Ovary (tissue), 9 donors: ENCODE results near the gene ALK. TPM values are rescaled to one million over a fixed set of nuclear protein-coding genes. Genes with fewer than 3 reads are reported as not detected.

Experiments used
- DNase-seq, 5 donors: peaks; one replicate each; pipeline ENCODE4 v3.0.0-alpha.2; 2019 to 2020
- H3K27ac ChIP-seq, 2 donors: fragments of 200-600 bp; one replicate each; pipeline versions ENCODE4 v1.5.1 to v1.8.0; 2019 to 2022
- H3K27me3 ChIP-seq: fragments of 200-600 bp; one replicate; pipeline ENCODE4 v1.8.0; 2022
- H3K36me3 ChIP-seq: fragments of 200-600 bp; sonication (generic); one replicate; pipeline ENCODE4 v1.5.1; 2019
- H3K4me1 ChIP-seq: one replicate; pipeline ENCODE4 v1.8.1; 2013; ENCODE audit warnings: mild to moderate bottlenecking, moderate library complexity; ENCODE audit not compliant: insufficient read depth
- H3K4me3 ChIP-seq: fragments of 200-600 bp; sonication (generic); one replicate; pipeline ENCODE4 v1.5.1; 2017
- H3K9me3 ChIP-seq, 2 donors: fragments of 200-600 bp in 1 of 2; sonication (generic) in 1 of 2; one replicate each; pipeline versions ENCODE4 v1.5.1 to v1.8.1; 2013 to 2019; ENCODE audit warnings: mild to moderate bottlenecking in 1 of 2, moderate library complexity in 1 of 2
- CTCF ChIP-seq, 3 donors: fragments of 450-650 bp in 2 of 3; fragments of 200-600 bp in 1 of 3; IDR thresholded peaks; one replicate each; pipeline versions ENCODE4 v1.5.1 to v1.8.0; 2016 to 2022; ENCODE audit warnings: antibody characterized with exemption in 3 of 3, mild to moderate bottlenecking in 1 of 3
- EP300 ChIP-seq: sonication (generic); formaldehyde crosslinking; IDR thresholded peaks from one replicate; pipeline ENCODE4 v1.6.1; 2017; ENCODE audit warnings: antibody characterized with exemption
- POLR2A ChIP-seq: fragments of 450-650 bp; IDR thresholded peaks from one replicate; pipeline ENCODE4 v1.6.1; 2017; ENCODE audit warnings: antibody characterized with exemption, mild to moderate bottlenecking, moderate library complexity
- WGBS, 3 donors: extraction: QIAGEN DNeasy Blood & Tissue Kit in 1 of 3; methylation state at CpG; one replicate each; pipeline versions ENCODE4 v1.1.5 to v1.1.7; 2013 to 2017; 5-methylcytosine and 5-hydroxymethylcytosine counted together
- intact Hi-C, 4 donors: fragments of 100-400 bp; cut with DNase I; formaldehyde crosslinking; loops; one replicate each; pipeline versions ENCODE4 v1.11.0 to v1.15.1; 2022 to 2023
- polyA plus RNA-seq, 2 donors: library from polyadenylated mRNA; stranded (reverse); fragments of 200-250 nt in 1 of 2; fragments of 350-450 nt in 1 of 2; fragmentation: Illumina TruSeq in 1 of 2; extraction: RNeasy Lipid Tissue Mini Kit (QIAGEN cat#74804) in 1 of 2; gene quantifications; one replicate each; pipeline ENCODE4 v1.2.3, GENCODE V29; 2013 to 2014
- total RNA-seq, 7 donors: library from RNA; depleted of rRNA in 2 of 7; stranded (reverse); fragments of >200 nt in 2 of 7; fragmentation: NEBNext Ultra II Directional in 3 of 7; extraction: Animal tissue kit (Norgen Biotek cat#: 25700) in 3 of 7; gene quantifications; one replicate each; pipeline versions ENCODE4 v1.1.0 to v1.2.4, GENCODE V29; 2016 to 2023
- donor health status: DM: no; HTN: no; CAD: no; lungs with moderate emphysema.
- donor health status: DM: no; HTN: no; CAD: no.
- donor health status: Bipolar disorder and iron deficiency.
- donor health status: DM: yes; HTN: yes; CAD: no.
- donor health status: DM: no; HTN: no; CAD: no.
- donor health status: DM: yes; HTN: yes; CAD: no.

ALK gene
- total and polyA plus RNA-seq, 9 donors: 0.05 to 1.7 (median 0.23) TPM; not detected in 1

- intact Hi-C loops: no loop called here
- no peaks in the 10 kb centered on the region for H3K36me3 ChIP-seq
- no peak overlapping the region for H3K4me3 ChIP-seq
- H3K27ac ChIP-seq: no peak overlapping the region
- H3K4me1 ChIP-seq: peaks cover 4% of the 10 kb centered on the region
- TF ChIP-seq POLR2A (no peak), CTCF (IDR thresholded peaks at IDR 0.05) (no peak), EP300 (no peak)
- no peaks in the 10 kb centered on the region for H3K9me3 ChIP-seq
- DNase-seq: no peak
- no peaks in the 10 kb centered on the region for H3K27me3 ChIP-seq
- WGBS, 3 donors: 67 to 72% (median 68%) methylated on average over 2 of the region's 2 CpGs
Measured at GRCh38 chr2:29731948-29732347, 189.4 kb downstream of the ALK start.

- TF ChIP-seq EP300 (no peak), POLR2A (no peak), CTCF (IDR thresholded peaks at IDR 0.05) (no peak)
- 77 to 80% (median 80%) methylated on average over 7 of the region's 7 CpGs for WGBS, 3 donors
- no peak overlapping the region for H3K4me3 ChIP-seq
- no peaks in the 10 kb centered on the region for H3K36me3 ChIP-seq
- H3K4me1 ChIP-seq: peaks cover 4% of the 10 kb centered on the region
- no peak for DNase-seq
- H3K9me3 ChIP-seq: no peaks in the 10 kb centered on the region
- intact Hi-C loops: no loop called here
- no peaks in the 10 kb centered on the region for H3K27me3 ChIP-seq
- no peak overlapping the region for H3K27ac ChIP-seq
Measured at GRCh38 chr2:29729932-29730331, 191.5 kb downstream of the ALK start.

- intact Hi-C loops: no loop called here
- TF ChIP-seq CTCF (IDR thresholded peaks at IDR 0.05) (no peak), EP300 (no peak), POLR2A (no peak)
- Histone ChIP-seq H3K4me1 (peaks cover 4% of the 10 kb centered on the region), H3K27me3 (no peaks in the 10 kb centered on the region), H3K9me3 (no peaks in the 10 kb centered on the region), H3K4me3 (no peak overlapping the region), H3K36me3 (no peaks in the 10 kb centered on the region), H3K27ac (no peak overlapping the region)
- WGBS, 3 donors: 21 to 23% (median 22%) methylated on average over 7 of the region's 7 CpGs
- DNase-seq: no peak
Measured at GRCh38 chr2:29729401-29729800, 192.0 kb downstream of the ALK start.

- DNase-seq: no peak
- intact Hi-C loops: no loop called here
- 34 to 64% (median 48%) methylated on average over 2 of the region's 2 CpGs for WGBS, 3 donors
Measured at GRCh38 chr2:29726976-29727375, 194.4 kb downstream of the ALK start.

More at GRCh38 chr2:29726976-29727375, 194.4 kb downstream of the ALK start:
- H3K27ac ChIP-seq: no peak overlapping the region
- no peak overlapping the region for H3K4me3 ChIP-seq
- H3K4me1 ChIP-seq: peaks cover 4% of the 10 kb centered on the region
- no peaks in the 10 kb centered on the region for H3K27me3 ChIP-seq
- H3K36me3 ChIP-seq: no peaks in the 10 kb centered on the region
- H3K9me3 ChIP-seq: no peaks in the 10 kb centered on the region
- TF ChIP-seq POLR2A: no peak
- TF ChIP-seq EP300: no peak
- no peak for TF ChIP-seq CTCF (IDR thresholded peaks at IDR 0.05)
